Fibroblast of the aortic adventitia (primary cell): ENCODE data around the gene POU2F3. TPM values are rescaled to one million over a fixed set of nuclear protein-coding genes. Genes with fewer than 3 reads are reported as not detected.

ENCODE experiments used
- DNase-seq: peaks from one replicate; pipeline ENCODE4 v3.0.0-alpha.2; 2010; ENCODE audit warnings: low read depth
- H3K4me3 ChIP-seq: 2 replicates; pipeline ENCODE4 v1.5.1; 2011; ENCODE audit warnings: low read depth, mild to moderate bottlenecking, control low read depth, low read length, moderate library complexity
- total RNA-seq: library from RNA; depleted of rRNA; stranded (reverse); fragments of >200 nt; gene quantifications from 2 replicates; pipeline ENCODE4 v1.2.3, GENCODE V29; 2012; ENCODE audit warnings: low replicate concordance
- TF ChIP-seq, protein P1 (sequence below): IDR thresholded peaks from 2 replicates; pipeline ENCODE4 v1.5.1; 2011; ENCODE audit warnings: mild to moderate bottlenecking, low read length, control low read depth, inconsistent platforms; ENCODE audit not compliant: insufficient read depth

The POU2F3 gene
- total RNA-seq, 1 donor, result 0.36 TPM

- no peak overlapping the region for H3K4me3 ChIP-seq
- DNase-seq, result no peak
- TF ChIP-seq, protein P1, sequence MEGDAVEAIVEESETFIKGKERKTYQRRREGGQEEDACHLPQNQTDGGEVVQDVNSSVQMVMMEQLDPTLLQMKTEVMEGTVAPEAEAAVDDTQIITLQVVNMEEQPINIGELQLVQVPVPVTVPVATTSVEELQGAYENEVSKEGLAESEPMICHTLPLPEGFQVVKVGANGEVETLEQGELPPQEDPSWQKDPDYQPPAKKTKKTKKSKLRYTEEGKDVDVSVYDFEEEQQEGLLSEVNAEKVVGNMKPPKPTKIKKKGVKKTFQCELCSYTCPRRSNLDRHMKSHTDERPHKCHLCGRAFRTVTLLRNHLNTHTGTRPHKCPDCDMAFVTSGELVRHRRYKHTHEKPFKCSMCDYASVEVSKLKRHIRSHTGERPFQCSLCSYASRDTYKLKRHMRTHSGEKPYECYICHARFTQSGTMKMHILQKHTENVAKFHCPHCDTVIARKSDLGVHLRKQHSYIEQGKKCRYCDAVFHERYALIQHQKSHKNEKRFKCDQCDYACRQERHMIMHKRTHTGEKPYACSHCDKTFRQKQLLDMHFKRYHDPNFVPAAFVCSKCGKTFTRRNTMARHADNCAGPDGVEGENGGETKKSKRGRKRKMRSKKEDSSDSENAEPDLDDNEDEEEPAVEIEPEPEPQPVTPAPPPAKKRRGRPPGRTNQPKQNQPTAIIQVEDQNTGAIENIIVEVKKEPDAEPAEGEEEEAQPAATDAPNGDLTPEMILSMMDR, result no peak
These were observed 53.3 kb downstream of the POU2F3 start for GRCh38 chr11:120293038-120293800.

DNA sequence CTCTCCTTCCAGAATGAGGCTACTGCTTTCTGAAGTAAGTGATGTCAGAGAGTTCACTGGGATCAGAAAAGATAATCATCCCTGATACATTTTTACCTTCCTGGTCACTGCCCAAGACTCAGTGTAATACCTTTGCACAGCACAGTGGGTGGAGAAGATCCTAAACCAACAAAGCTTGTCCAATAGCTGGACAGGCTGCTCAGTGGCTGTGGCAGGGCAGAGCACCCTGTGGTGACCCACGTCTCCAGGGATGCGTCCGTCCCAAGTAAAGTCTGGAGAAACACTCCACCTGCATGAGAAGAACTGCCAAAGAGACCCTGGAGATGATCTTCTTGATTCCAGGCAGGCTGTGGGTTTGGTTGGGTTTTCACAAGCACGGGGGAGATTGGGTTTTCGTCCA is 54.2 kb downstream of the POU2F3 start:
- no peak overlapping the region for H3K4me3 ChIP-seq
- TF ChIP-seq, protein P1, result no peak
- DNase-seq, result no peak

- no peak overlapping the region for H3K4me3 ChIP-seq
- TF ChIP-seq, protein P1, result no peak
- peak; percentile 22 for DNase-seq
These were observed 55.2 kb downstream of the POU2F3 start for GRCh38 chr11:120295099-120295498.

DNA sequence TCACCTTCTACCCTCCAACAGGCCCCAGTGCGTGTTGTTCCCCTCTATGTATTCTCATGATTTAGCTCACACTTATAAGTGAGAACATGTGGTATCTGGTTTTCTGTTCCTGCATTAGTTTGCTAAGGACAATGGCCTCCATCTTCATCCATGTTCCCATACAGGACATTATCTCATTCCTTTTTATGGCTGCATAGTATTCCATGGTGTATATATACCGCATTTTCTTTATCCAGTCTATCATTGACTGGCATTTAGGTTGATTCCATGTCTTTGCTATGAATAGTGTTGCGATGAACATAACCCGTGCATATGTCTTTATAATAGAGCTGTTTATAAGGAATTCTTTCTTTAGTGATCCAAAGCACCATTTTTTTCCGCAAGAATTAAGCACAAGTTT is 56.6 kb downstream of the POU2F3 start:
- TF ChIP-seq, protein P1, result no peak
- DNase-seq, result no peak
- no peak overlapping the region for H3K4me3 ChIP-seq

DNA sequence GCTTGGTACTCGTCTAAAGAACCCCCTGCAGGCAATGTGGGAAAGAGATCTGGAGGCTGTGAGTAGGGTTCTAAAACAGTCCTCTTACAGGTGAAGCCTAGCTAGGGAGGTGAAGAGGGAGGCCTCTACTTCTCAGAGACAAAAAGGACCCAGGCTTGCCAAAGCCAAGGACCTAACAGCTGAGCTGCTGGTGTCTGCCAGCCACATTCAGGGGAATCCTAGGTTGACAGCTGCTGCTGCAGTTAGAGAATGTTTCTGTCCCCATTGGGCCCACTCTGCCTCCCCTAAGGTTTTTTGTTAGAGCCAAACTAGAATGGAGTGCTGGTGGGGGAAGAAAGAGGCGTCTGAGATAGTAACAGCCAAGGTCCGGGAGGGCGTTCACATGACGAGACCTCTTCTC is 58.5 kb downstream of the POU2F3 start:
- no peak for DNase-seq
- TF ChIP-seq, protein P1, result no peak
- H3K4me3 ChIP-seq, result no peak overlapping the region

- DNase-seq, result no peak
- no peak overlapping the region for H3K4me3 ChIP-seq
- TF ChIP-seq, protein P1, result no peak
These were observed 62.3 kb downstream of the POU2F3 start for GRCh38 chr11:120302001-120302805.
